ENCODE results near the gene BHLHA15.

DNA sequence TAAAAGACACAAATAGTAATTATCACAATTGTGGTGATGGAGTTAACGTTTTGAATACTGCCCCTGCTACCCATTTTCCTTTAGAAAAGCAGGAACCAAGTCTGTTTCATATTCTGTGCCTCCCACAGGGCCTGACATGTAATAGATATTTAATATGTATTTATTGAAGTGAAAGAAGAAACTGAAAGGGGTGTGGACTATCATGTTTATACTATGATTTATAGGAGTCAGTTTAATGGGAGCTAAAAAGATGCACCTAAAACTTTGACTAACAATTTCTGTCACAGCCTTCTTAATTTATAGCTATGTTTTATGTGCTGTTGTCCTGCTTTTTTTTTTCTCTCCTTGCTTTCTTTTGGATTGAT is 24.1 kb upstream of the BHLHA15 start:
- TF ChIP-seq, protein P1, sequence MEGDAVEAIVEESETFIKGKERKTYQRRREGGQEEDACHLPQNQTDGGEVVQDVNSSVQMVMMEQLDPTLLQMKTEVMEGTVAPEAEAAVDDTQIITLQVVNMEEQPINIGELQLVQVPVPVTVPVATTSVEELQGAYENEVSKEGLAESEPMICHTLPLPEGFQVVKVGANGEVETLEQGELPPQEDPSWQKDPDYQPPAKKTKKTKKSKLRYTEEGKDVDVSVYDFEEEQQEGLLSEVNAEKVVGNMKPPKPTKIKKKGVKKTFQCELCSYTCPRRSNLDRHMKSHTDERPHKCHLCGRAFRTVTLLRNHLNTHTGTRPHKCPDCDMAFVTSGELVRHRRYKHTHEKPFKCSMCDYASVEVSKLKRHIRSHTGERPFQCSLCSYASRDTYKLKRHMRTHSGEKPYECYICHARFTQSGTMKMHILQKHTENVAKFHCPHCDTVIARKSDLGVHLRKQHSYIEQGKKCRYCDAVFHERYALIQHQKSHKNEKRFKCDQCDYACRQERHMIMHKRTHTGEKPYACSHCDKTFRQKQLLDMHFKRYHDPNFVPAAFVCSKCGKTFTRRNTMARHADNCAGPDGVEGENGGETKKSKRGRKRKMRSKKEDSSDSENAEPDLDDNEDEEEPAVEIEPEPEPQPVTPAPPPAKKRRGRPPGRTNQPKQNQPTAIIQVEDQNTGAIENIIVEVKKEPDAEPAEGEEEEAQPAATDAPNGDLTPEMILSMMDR (IDR thresholded peaks at IDR 0.05): no peak
- no peak for TF ChIP-seq POLR2A (IDR thresholded peaks at IDR 0.05)

Data from body of pancreas (tissue), 4 donors.